AG04450 (cell line): Measurements from ENCODE around the gene BRF1. TPM values are rescaled to one million over a fixed set of nuclear protein-coding genes. Genes with fewer than 3 reads are reported as not detected.

Experiments
- CTCF ChIA-PET: fragments of 300-600, 350-600 bp; formaldehyde crosslinking; extraction: SDS; loops from one replicate; lab custom pipeline; 2022; ENCODE audit warnings: antibody characterized with exemption, inconsistent platforms; lab: Charles Lee
- POLR2A ChIA-PET: fragments of 350-600 bp; formaldehyde crosslinking; extraction: SDS; loops from one replicate; lab custom pipeline; 2021; ENCODE audit warnings: antibody characterized with exemption, inconsistent platforms; lab: Yijun Ruan, JAX
- DNase-seq: peaks from one replicate; pipeline ENCODE4 v3.0.0-alpha.2; 2011; ENCODE audit warnings: low read depth, low spot score
- H3K27ac ChIP-seq: one replicate; pipeline ENCODE4 v1.5.1; 2012; ENCODE audit warnings: low read depth, low read length, control low read depth
- H3K27me3 ChIP-seq: one replicate; pipeline ENCODE4 v1.6.0; 2012; ENCODE audit warnings: low read length; ENCODE audit not compliant: control insufficient read depth, insufficient read depth
- H3K4me3 ChIP-seq: 2 replicates; pipeline ENCODE4 v1.5.1; 2011; ENCODE audit warnings: mild to moderate bottlenecking, low read depth, low read length, control low read depth
- H3K9me3 ChIP-seq: 2 replicates; pipeline ENCODE4 v1.5.1; 2012; ENCODE audit warnings: low read length; ENCODE audit not compliant: control insufficient read depth, insufficient read depth
- CTCF ChIP-seq: IDR thresholded peaks from 2 replicates; pipeline ENCODE4 v1.5.1; 2011; ENCODE audit warnings: low read depth, low read length, control low read depth, inconsistent platforms
- polyA plus RNA-seq: library from polyadenylated mRNA; depleted of rRNA; stranded (reverse); fragments of >200 nt; gene quantifications from 2 replicates; pipeline ENCODE4 v1.2.3, GENCODE V29; 2011

BRF1 gene
- polyA plus RNA-seq, 1 experiment: 6.3 TPM

- peak; percentile 23 for DNase-seq
- no peak for TF ChIP-seq CTCF
- ChIA-PET POLR2A (interaction anchor here (0.6 to 1.3 kb wide), 5 partner anchors 25 to 103 kb away, joined by 3 to 7 read pairs (median 3); partner anchors contain the start of gene BRF1), CTCF (interaction anchor here (0.6 to 1.5 kb wide), 4 partner anchors 10 to 160 kb away, joined by 3 to 4 read pairs (median 4); no protein-coding TSS in a partner anchor)
- Histone ChIP-seq H3K9me3 (no peaks in the 10 kb centered on the region; the same call in 1 of the 2 replicates), H3K27ac (peak within 1 kb of the TSS; percentile 57), H3K4me3 (peak within 1 kb of the TSS; percentile 71), H3K27me3 (no peaks in the 10 kb centered on the region)
Measured at GRCh38 chr14:105248368-105249181, 52.2 kb downstream of the BRF1 start, which contains the start of gene BTBD6. Gene BTBD6, plus strand, starts transcription at chr14:105248533. Its CDS starts 179 bp downstream, at chr14:105248712.

- Histone ChIP-seq H3K9me3 (no peaks in the 10 kb centered on the region; the same call in 1 of the 2 replicates), H3K4me3 (peak overlapping the region; percentile 71), H3K27ac (peak overlapping the region; percentile 57), H3K27me3 (no peaks in the 10 kb centered on the region)
- CTCF ChIA-PET: interaction anchor here (0.6 to 1.3 kb wide), 3 partner anchors 12 to 427 kb away, joined by 3 to 4 read pairs (median 3); no protein-coding TSS in a partner anchor
- DNase-seq: no peak
- no peak for TF ChIP-seq CTCF
- POLR2A ChIA-PET: interaction anchor here (0.6 to 1.3 kb wide), 3 partner anchors 35 to 104 kb away, joined by 3 to 7 read pairs (median 4); partner anchors contain the start of gene BRF1
Measured at GRCh38 chr14:105247715-105248367, 53.0 kb downstream of the BRF1 start.

GRCh38 chr14:105247026-105247425 lies 53.8 kb downstream of the BRF1 start:
- Histone ChIP-seq H3K27ac (no peak overlapping the region), H3K4me3 (no peak overlapping the region), H3K9me3 (no peaks in the 10 kb centered on the region; the same call in 1 of the 2 replicates), H3K27me3 (no peaks in the 10 kb centered on the region)
- no peak for DNase-seq
- CTCF ChIA-PET: no interaction called here
- TF ChIP-seq CTCF: no peak
- POLR2A ChIA-PET: no interaction called here

GRCh38 chr14:105244334-105244733 lies 56.5 kb downstream of the BRF1 start:
- ChIA-PET POLR2A (no interaction called here), CTCF (no interaction called here)
- no peak overlapping the region for H3K4me3 ChIP-seq
- no peaks in the 10 kb centered on the region for H3K27me3 ChIP-seq
- no peak for DNase-seq
- no peak for TF ChIP-seq CTCF
- peaks cover 4% of the 10 kb centered on the region; the same call in 1 of the 2 replicates for H3K9me3 ChIP-seq
- no peak overlapping the region for H3K27ac ChIP-seq
